ENCODE results near the gene LOXL1. TPM values are rescaled to one million over a fixed set of nuclear protein-coding genes. Genes with fewer than 3 reads are reported as not detected.

Gene LOXL1
- total RNA-seq, 3 donors from 2014 or later, result 5.6 to 11.3 (median 10.8) TPM

GRCh38 chr15:73994912-73995622 lies 68.8 kb downstream of the LOXL1 start:
- peak in 1 of 2 donors; percentile 31 for DNase-seq (ENCODE audit: low spot score in 2 of 2)
- intact Hi-C loops (cut with DNase I; ENCODE audit: low total_unique reads), result no loop called here
- H3K4me1 ChIP-seq, result peaks cover 10 to 26% of the 10 kb centered on the region in 2 donors

GRCh38 chr15:73996267-73996666 lies 70.0 kb downstream of the LOXL1 start:
- intact Hi-C loops (cut with DNase I; ENCODE audit: low total_unique reads), result no loop called here
- Histone ChIP-seq H3K27ac (peak overlapping the region; percentile 97 to 98), H3K4me1 (peaks cover 4 to 18% of the 10 kb centered on the region in 2 donors), H3K27me3 (no peaks in the 10 kb centered on the region), H3K4me3 (peak overlapping the region; percentile 86 to 96 (median 93)), H3K9me3 (no peaks in the 10 kb centered on the region), H3K36me3 (no peaks in the 10 kb centered on the region)
- DNase-seq (ENCODE audit: low spot score in 2 of 2), result no peak
- no peak for TF ChIP-seq CTCF (IDR thresholded peaks at IDR 0.05)
- TF ChIP-seq POLR2AphosphoS5 (IDR thresholded peaks at IDR 0.05), result no peak
- TF ChIP-seq POLR2A (IDR thresholded peaks at IDR 0.05), result no peak

More at GRCh38 chr15:73994912-73995622, 68.8 kb downstream of the LOXL1 start:
- no peak for TF ChIP-seq POLR2A (IDR thresholded peaks at IDR 0.05)
- no peak for TF ChIP-seq CTCF (IDR thresholded peaks at IDR 0.05)
- TF ChIP-seq POLR2AphosphoS5 (IDR thresholded peaks at IDR 0.05), result peak in 1 of 3 donors; percentile 34
- Histone ChIP-seq H3K36me3 (no peaks in the 10 kb centered on the region), H3K27ac (peak overlapping the region; percentile 97 to 98), H3K27me3 (no peaks in the 10 kb centered on the region), H3K9me3 (no peaks in the 10 kb centered on the region), H3K4me3 (peak overlapping the region; percentile 86 to 96 (median 93))

GRCh38 chr15:73996939-73997338 lies 70.7 kb downstream of the LOXL1 start:
- Histone ChIP-seq H3K27me3 (no peaks in the 10 kb centered on the region), H3K4me3 (peak overlapping the region; percentile 86 to 96 (median 93)), H3K36me3 (no peaks in the 10 kb centered on the region), H3K27ac (peak overlapping the region; percentile 62 to 97), H3K4me1 (peaks cover 4 to 13% of the 10 kb centered on the region in 2 donors), H3K9me3 (no peaks in the 10 kb centered on the region)
- no peak for DNase-seq (ENCODE audit: low spot score in 2 of 2)
- TF ChIP-seq POLR2AphosphoS5 (IDR thresholded peaks at IDR 0.05), result no peak
- no peak for TF ChIP-seq POLR2A (IDR thresholded peaks at IDR 0.05)
- peak in 1 of 3 donors; percentile 12 for TF ChIP-seq CTCF (IDR thresholded peaks at IDR 0.05)
- intact Hi-C loops (cut with DNase I; ENCODE audit: low total_unique reads), result no loop called here

GRCh38 chr15:73997986-73998385 lies 71.7 kb downstream of the LOXL1 start:
- DNase-seq (ENCODE audit: low spot score in 2 of 2), result no peak
- Histone ChIP-seq H3K27me3 (no peaks in the 10 kb centered on the region), H3K4me1 (peaks cover 4 to 13% of the 10 kb centered on the region in 2 donors), H3K9me3 (no peaks in the 10 kb centered on the region), H3K36me3 (no peaks in the 10 kb centered on the region), H3K27ac (peak overlapping the region in 1 of 2 donors; percentile 62), H3K4me3 (peak overlapping the region; percentile 86 to 96 (median 93))
- intact Hi-C loops (cut with DNase I; ENCODE audit: low total_unique reads), result no loop called here
- TF ChIP-seq CTCF (IDR thresholded peaks at IDR 0.05) (no peak), POLR2A (IDR thresholded peaks at IDR 0.05) (no peak), POLR2AphosphoS5 (IDR thresholded peaks at IDR 0.05) (no peak)

Other genes starting within 250 kb of the LOXL1 start
- 100 to 1,000 TPM in 1 of 3 donors, 10 to 100 TPM in 2; 20.9 to 119 (median 73.7) TPM for gene CD276, start 242.1 kb upstream of the LOXL1 start, total RNA-seq
- gene INSYN1, start 173.1 kb upstream of the LOXL1 start, total RNA-seq, result 1 to 10 TPM; 1.9 to 8.3 (median 2.0) TPM
- gene TBC1D21, start 52.9 kb upstream of the LOXL1 start, total RNA-seq, result not detected
- gene STOML1, start 65.8 kb downstream of the LOXL1 start, total RNA-seq, result 10 to 100 TPM in 1 of 3 donors, 1 to 10 TPM in 2; 8.5 to 10.7 (median 9.7) TPM
- 100 to 1,000 TPM in 1 of 3 donors, 10 to 100 TPM in 2; 37.8 to 103 (median 49.8) TPM for gene PML, start 68.3 kb downstream of the LOXL1 start, total RNA-seq
- 1 to 10 TPM in 1 of 3 donors, not detected in 2; 1.0 TPM for gene GOLGA6A, start 156.1 kb downstream of the LOXL1 start, total RNA-seq
- gene ISLR2, start 204.1 kb downstream of the LOXL1 start, total RNA-seq, result under 1 TPM in 2 of 3 donors, not detected in 1; 0.48 to 0.88 TPM
- 10 to 100 TPM; 49.2 to 88.0 (median 71.8) TPM for gene ISLR, start 247.2 kb downstream of the LOXL1 start, total RNA-seq

All from breast epithelium (tissue), 4 donors.